Hepatocyte (in vitro differentiated cells): ENCODE measurements around the gene FRRS1.

Experiments
- CTCF ChIP-seq: fragments of 200-600 bp; sonication (generic); IDR thresholded peaks from 2 replicates; pipeline ENCODE4 v1.5.1; 2016; ENCODE audit warnings: antibody characterized with exemption, mild to moderate bottlenecking; ENCODE audit not compliant: poor library complexity
- EZH2 ChIP-seq: fragments of 200-600 bp; sonication (generic); IDR thresholded peaks from 2 replicates; pipeline ENCODE4 v1.6.1; 2016; ENCODE audit warnings: antibody characterized with exemption, mild to moderate bottlenecking, borderline replicate concordance
- EZH2phosphoT487 ChIP-seq: fragments of 200-600 bp; sonication (generic); IDR thresholded peaks from one replicate; pipeline ENCODE4 v1.6.1; 2018; ENCODE audit warnings: antibody characterized with exemption, mild to moderate bottlenecking, low read depth, moderate library complexity; ENCODE audit not compliant: unreplicated experiment, severe bottlenecking

GRCh38 chr1:99777752-99778151 lies 11.3 kb upstream of the FRRS1 start:
- no peak for TF ChIP-seq EZH2
- no peak for TF ChIP-seq CTCF
- TF ChIP-seq EZH2phosphoT487: no peak
